ELF-1 (cell line): Measurements from ENCODE around the gene SPDEF.

Source experiments
- DNase-seq: peaks from one replicate; pipeline ENCODE4 v3.0.0-alpha.2; 2016; ENCODE audit warnings: low read depth, low spot score

SPDEF gene

GRCh38 chr6:34556031-34556471 is at the start of gene SPDEF:
Gene SPDEF, minus strand, starts transcription at chr6:34556329. Its CDS starts 11,874 bp downstream, at chr6:34544455.
- no peak for DNase-seq

- no peak for DNase-seq
Observed at GRCh38 chr6:34603707-34604106, 47.6 kb upstream of the SPDEF start.

DNA sequence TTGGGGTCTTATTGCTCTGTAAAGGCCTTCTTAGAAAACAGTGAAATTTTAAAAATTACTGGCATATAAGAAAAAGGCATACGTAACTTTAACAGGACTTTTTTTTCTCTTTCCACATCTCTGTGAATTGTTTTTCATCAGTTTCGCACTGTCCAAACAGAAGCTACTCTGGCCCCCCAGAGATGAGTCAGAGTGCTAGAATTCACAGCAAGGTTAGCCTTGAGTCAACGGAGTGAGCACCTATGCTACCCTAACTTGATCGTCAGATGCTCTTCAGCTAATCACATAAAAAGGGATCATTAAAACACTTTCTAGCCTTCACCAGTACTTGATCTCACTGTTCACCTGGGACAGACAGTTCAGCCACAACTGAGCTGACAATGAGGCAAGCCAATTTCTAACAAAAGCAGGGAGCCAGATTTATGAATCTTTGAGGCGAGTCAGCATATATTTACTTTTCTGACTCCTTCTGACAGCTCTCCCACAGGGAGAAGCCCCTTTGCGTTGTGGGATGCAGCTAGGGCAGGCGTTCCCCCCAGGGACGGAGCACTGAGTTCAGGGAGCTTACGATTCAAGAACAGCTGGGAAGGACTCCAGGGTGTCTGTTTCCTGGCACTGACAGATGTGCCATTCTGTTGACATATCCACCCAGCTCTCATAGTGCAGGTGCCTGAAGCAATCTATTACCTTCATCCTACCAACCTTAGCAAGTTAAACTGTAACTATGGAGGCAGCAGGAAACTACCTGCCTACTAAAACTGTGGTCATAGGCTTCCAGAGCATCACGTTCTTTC is 46.4 kb upstream of the SPDEF start:
- DNase-seq = no peak

- DNase-seq = no peak
Observed at GRCh38 chr6:34601706-34602105, 45.6 kb upstream of the SPDEF start.

DNA sequence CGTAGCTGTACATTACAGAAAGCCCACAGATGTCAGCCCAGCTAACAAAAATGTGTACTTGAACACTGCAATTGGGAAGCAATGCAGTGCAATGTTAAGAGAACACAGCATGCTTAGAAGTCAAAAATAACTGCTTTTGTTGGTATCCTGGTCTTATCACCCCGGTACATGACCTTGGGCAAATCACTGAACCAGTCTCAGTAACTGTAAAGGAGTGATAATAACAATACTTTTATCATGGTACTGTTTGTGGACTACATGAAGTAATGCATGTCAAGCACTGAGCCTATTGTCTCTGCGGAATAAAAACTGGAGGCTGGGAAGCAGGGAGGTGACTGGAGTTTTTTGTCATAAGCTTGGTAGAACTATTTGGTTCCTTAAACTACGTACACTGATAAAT is 44.7 kb upstream of the SPDEF start:
- no peak for DNase-seq

GRCh38 chr6:34600101-34600500 is 44.0 kb upstream of the SPDEF start:
- DNase-seq = no peak

- DNase-seq = no peak
Observed at GRCh38 chr6:34598712-34599111, 42.6 kb upstream of the SPDEF start.

GRCh38 chr6:34597605-34598353 is 41.6 kb upstream of the SPDEF start:
- DNase-seq = no peak

- DNase-seq = no peak
Observed at GRCh38 chr6:34596798-34597197, 40.7 kb upstream of the SPDEF start.

GRCh38 chr6:34595332-34596184 is 39.4 kb upstream of the SPDEF start:
- DNase-seq = no peak

- DNase-seq = no peak
Observed at GRCh38 chr6:34593701-34594100, 37.6 kb upstream of the SPDEF start.

DNA sequence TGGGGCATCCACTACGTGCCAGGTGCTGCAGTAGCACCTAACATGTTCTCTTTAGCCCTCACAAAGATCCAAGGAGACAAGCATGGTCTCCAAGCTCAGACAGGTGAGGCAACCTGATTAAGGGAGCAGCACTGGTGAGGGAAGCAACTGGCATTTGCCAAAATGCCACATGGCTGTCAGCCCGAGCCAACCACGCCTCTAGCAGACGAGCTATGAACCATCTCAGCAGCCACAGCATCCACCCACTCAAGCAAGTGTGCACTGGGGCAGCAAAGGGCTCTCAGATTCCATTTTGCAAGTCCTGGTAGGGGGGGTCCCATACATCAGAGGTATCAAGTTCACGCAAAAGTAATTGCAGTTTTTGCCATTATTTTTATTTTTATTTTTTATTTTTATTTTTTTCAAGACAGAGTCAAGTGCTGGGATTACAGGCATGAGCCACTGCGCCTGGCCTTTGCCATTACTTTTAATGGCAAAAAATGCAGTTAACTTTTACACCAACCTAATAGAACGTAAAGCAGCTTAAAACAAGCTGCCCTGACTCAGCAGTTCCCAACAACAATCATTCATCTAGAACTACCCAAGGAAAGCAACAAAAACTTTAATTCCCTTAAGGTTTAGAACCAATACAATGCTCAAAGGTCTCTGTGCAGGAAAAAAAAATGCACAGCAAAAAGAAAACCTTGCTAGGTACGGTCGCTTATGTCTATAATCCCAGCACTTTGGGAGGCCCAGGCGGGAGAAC is 36.3 kb upstream of the SPDEF start:
- no peak for DNase-seq

DNA sequence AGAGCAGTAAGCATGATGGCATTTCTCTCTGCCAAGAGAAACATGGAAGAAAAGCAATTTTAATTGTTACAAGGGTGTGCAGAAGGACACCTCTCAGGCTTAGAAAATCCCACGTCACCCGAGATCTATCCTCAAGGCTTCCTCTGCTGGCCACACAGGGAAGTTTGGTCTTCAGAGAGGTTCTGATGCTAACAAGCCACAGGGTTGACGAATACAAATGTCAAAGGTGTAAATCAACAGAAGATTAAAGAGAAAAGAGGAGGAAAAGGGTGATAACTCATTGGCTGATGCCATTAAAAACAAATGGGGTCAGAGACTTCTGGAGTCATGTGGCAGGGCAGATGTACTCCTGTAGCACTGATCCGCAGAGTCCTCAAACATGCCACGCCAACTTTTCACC is 33.6 kb upstream of the SPDEF start:
- DNase-seq = no peak

GRCh38 chr6:34589140-34589539 is 33.0 kb upstream of the SPDEF start:
- DNase-seq = no peak

DNA sequence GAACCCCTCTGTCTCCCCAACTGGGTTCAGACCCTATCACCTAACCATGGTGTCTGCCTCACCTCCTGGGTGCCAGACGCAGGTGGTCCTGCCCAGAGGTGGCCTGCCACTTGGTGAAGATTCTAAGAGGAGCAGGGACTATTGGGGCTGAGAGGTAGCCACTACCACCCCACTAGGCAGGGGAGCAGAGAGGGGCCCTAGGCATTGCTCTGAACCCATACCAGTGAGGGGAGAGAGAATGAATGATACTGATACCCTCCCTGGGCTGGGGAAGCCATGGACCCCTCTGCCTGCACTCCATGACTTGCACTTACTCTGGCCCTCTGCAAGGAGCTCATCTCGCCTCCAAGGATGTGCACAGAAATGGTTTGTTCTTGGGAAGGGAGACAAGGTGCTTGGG is 31.7 kb upstream of the SPDEF start:
- no peak for DNase-seq

DNA sequence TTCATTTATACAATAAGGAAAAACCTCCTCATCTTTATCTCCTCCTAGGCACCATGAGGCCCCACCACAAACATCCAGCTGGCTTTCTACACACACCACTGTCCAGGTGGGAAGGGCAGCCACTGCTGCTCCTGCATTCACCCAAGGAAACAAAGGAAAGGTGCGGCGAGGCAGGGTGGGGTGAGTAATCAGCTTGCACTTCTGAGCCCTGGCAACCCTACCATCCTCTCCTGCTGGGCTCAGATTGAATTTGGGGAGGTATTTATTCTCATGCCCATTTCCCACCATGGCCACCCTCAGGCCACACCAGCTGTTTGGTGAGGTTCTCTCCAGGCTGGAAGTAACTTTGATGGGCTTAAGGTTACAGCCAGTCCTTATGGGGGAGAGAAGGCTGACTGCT is 31.2 kb upstream of the SPDEF start:
- DNase-seq = no peak

GRCh38 chr6:34586327-34587040 is 30.4 kb upstream of the SPDEF start:
- no peak for DNase-seq

DNA sequence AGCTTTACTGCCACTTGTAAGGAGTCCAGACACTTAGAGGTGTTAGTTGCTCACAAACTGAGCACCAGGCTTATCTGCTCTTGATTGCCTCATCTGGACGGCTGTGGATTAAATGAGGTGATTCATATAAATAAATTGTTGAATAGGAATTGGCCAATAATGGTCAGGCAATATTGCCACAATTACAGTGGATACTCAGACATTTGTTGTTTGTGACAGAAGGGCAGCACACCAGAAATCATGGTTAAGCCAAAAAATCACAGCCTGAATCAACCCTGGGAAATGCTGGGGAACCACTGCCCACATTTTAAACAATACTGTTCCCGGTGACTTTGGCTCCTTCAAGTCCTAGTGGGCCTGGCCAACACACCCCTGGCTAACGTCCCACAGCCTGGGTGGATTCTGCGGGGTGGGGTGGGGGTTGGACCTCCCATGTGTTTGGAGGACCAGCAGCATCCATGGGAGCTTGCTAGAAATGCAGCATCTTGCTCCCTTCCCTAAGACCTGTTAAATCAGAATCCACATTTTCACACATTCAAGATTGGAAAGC is 29.5 kb upstream of the SPDEF start:
- no peak for DNase-seq

DNA sequence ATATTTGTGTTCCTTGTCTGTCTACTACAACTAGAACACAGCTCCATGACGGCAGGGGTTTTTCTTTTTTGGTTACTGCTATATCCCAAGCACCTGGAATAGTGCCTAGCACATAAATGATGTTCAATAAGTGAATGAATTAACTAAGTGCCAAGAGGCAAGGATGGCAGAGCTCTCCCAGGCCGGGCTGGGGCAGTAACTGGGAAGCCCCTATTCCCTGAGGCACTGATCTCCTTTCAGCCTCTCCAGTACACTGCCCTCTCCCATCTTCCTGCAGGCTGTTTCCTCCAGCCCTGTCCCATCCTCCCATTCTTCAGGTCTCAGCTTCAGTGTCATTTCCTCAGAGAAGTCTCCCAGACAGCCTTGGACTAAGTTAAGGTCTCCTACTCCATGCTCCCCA is 29.0 kb upstream of the SPDEF start:
- no peak for DNase-seq

- DNase-seq = no peak
Observed at GRCh38 chr6:34584694-34585093, 28.6 kb upstream of the SPDEF start.
